Tibial artery (tissue), 4 donors: ENCODE data around the gene RAB25.

ENCODE experiments used
- DNase-seq, 2 donors: peaks; one replicate each; pipeline ENCODE4 v3.0.0-alpha.2; 2019
- H3K27ac ChIP-seq, 2 donors: fragments of 200-600 bp; sonication (generic) in 1 of 2; 1 replicate in 1 of 2; 2 replicates in 1 of 2; pipeline ENCODE4 v1.5.1; 2018 to 2019; ENCODE audit warnings: mild to moderate bottlenecking in 1 of 2
- H3K27me3 ChIP-seq, 2 donors: fragments of 200-600 bp; sonication (generic) in 1 of 2; one replicate each; pipeline versions ENCODE4 v1.5.1 to v1.6.0; 2016 to 2019
- H3K36me3 ChIP-seq, 3 donors: fragments of 200-600 bp; sonication (generic) in 2 of 3; one replicate each; pipeline ENCODE4 v1.5.1; 2016 to 2019; ENCODE audit warnings: mild to moderate bottlenecking in 2 of 3
- H3K4me1 ChIP-seq, 4 donors: fragments of 200-600 bp; sonication (generic) in 2 of 4; 1 replicate in 3 of 4; 2 replicates in 1 of 4; pipeline ENCODE4 v1.5.1; 2016 to 2019
- H3K4me3 ChIP-seq, 2 donors: fragments of 200-600 bp; sonication (generic) in 1 of 2; 1 replicate in 1 of 2; 2 replicates in 1 of 2; pipeline ENCODE4 v1.5.1; 2018 to 2019; ENCODE audit warnings: mild to moderate bottlenecking in 2 of 2
- H3K9me3 ChIP-seq, 3 donors: fragments of 200-600 bp; sonication (generic) in 1 of 3; one replicate each; pipeline ENCODE4 v1.5.1; 2016 to 2019
- CTCF ChIP-seq, 2 experiments: fragments of 200-600 bp in 1 of 2; fragments of 450-650 bp in 1 of 2; IDR thresholded peaks; one replicate each; pipeline ENCODE4 v1.5.1; 2017 to 2019; ENCODE audit warnings: antibody characterized with exemption in 2 of 2, mild to moderate bottlenecking in 1 of 2, moderate library complexity in 1 of 2
- intact Hi-C: fragments of 100-400 bp; cut with DNase I; formaldehyde crosslinking; loops from one replicate; pipeline ENCODE4 v1.15.0; 2023; ENCODE audit warnings: low total_unique reads

RAB25 gene

DNA sequence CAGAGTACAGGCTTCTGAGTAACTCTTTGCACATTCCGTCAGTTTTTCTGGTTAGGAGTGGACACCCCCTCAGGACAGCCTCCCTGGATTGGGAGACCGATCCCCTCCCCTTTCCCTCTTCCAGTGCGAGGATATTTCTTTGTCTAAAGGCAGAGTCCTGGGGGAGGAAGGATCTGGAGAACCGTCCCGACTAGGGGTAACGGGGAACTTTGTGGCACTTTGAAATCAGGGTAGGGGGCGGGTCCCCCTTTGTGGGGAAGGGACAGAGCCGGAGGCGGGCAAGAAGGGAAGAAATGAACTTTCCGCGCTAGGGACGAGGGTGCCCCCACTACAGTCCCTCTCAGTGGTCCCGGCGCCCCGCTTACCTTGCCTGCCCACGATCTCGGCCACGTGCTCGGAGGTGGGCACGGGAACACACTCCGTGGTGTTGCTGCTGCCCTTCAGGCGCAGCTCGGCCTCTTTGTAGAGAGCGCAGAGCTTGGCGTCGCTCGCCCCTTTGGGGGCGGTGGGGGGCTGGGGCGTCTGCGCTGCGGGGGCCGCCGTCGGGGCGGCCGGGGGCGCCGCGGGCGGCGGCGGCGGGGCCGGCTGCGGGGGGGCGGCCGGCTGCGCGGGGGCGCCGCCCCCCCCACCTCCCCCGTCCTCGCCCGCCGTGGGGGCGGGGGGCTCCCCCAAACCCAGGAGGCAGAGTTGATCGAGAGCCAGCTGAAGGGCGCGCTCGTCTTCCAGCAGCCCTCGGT, 20.4 kb downstream of the RAB25 start:
- peaks cover 0 to 23% of the 10 kb centered on the region in 2 donors for H3K27me3 ChIP-seq
- peaks cover 0 to 23% (median 14%) of the 10 kb centered on the region in 4 donors for H3K4me1 ChIP-seq
- H3K4me3 ChIP-seq = peak overlapping the region; percentile 74 to 79
- intact Hi-C loops = no loop called here
- H3K36me3 ChIP-seq = no peaks in the 10 kb centered on the region
- H3K9me3 ChIP-seq = no peaks in the 10 kb centered on the region
- H3K27ac ChIP-seq = no peak overlapping the region
- no peak for DNase-seq
- TF ChIP-seq CTCF (IDR thresholded peaks at IDR 0.05) = no peak

DNA sequence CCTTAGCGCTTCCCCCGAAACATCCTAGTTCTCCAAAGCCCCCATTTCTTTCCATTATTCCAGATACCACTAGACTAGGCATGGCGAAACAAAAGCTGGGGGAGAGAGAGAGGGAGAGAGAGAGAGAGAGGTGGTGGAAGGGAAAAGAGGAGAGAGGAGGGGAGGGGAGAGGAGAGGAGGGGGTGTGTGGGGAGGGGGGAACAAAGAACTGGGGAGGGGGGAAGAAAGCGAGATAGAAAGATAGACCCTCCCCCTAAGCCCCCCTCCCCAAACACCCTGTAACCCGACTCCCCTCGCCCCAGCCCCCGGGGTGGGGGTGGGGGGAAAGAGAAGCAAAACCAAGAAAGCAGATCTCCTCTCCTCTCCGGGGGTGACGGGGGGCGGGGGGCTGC, 21.0 kb downstream of the RAB25 start:
- intact Hi-C loops = no loop called here
- Histone ChIP-seq H3K4me3 (peak overlapping the region; percentile 74 to 79), H3K9me3 (no peaks in the 10 kb centered on the region), H3K4me1 (peaks cover 0 to 23% (median 14%) of the 10 kb centered on the region in 4 donors), H3K27me3 (peaks cover 0 to 18% of the 10 kb centered on the region in 2 donors), H3K36me3 (no peaks in the 10 kb centered on the region), H3K27ac (no peak overlapping the region)
- no peak for DNase-seq
- no peak for TF ChIP-seq CTCF (IDR thresholded peaks at IDR 0.05)

- Histone ChIP-seq H3K4me3 (peak within 1 kb of the TSS; percentile 74 to 79), H3K4me1 (peaks cover 0 to 23% (median 14%) of the 10 kb centered on the region in 4 donors), H3K36me3 (no peaks in the 10 kb centered on the region), H3K27me3 (peaks cover 0 to 12% of the 10 kb centered on the region in 2 donors), H3K9me3 (no peaks in the 10 kb centered on the region), H3K27ac (peak within 1 kb of the TSS; percentile 55 to 62)
- DNase-seq = peak; percentile 71 to 82
- no peak for TF ChIP-seq CTCF (IDR thresholded peaks at IDR 0.05)
- intact Hi-C loops = no loop called here
These were observed 21.5 kb downstream of the RAB25 start, which contains the start of gene MEX3A for GRCh38 chr1:156082309-156083091. Gene MEX3A, minus strand, starts transcription at chr1:156082465. Its CDS starts 467 bp downstream, at chr1:156081998.

DNA sequence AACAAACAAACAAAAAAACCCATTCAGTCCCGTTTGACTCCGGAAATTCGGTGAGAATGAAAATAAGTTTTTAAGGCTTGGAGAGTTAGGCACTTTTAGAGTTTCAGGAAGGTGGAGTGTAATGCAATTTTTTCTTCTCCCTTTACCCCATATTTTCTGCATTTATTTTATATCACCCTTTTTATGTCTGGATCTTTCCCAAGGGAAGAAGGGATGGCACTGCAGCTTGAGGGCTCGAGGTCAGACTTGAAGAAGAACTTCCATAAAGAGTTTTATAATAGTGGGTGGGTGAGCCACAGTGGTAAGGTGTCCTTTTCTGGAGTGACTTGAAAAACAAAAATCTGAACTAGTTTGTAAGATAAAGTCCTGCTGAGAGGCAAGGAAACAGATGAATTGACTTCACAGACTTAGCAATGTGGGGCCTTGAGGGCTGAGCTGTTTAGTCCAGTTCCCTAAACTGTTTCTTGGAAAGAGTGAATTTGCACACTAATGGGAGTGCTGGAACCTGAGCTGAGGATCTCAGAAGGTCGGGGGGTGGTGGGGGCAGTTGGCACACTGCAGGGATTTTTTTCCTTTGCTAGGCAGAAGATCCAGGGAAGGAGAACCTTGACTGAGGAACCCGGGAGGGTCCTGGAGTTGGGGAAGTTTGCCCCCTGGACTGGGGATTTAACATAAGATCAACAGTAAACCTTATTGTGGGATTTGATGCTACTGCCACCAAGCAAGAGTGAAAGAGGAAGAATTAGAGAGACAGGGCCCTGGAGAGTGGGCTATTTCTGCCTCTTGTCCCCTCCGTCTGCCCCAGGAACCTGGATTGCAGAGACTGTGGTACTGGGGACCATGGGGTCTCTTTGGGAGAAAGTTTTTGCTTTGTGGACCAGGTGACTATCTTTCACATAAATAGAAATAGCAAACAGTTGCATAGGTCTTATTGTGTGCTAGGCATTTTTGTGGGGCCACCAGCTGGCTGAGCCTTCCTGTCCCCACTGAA, 23.1 kb downstream of the RAB25 start:
- Histone ChIP-seq H3K27me3 (peaks cover 0 to 11% of the 10 kb centered on the region in 2 donors), H3K4me1 (peaks cover 0 to 23% (median 14%) of the 10 kb centered on the region in 4 donors), H3K4me3 (no peak overlapping the region), H3K27ac (no peak overlapping the region), H3K36me3 (no peaks in the 10 kb centered on the region), H3K9me3 (no peaks in the 10 kb centered on the region)
- intact Hi-C loops = no loop called here
- no peak for TF ChIP-seq CTCF (IDR thresholded peaks at IDR 0.05)
- no peak for DNase-seq

GRCh38 chr1:156086256-156086662, 25.3 kb downstream of the RAB25 start:
- no peak for DNase-seq
- intact Hi-C loops = no loop called here
- TF ChIP-seq CTCF (IDR thresholded peaks at IDR 0.05) = no peak
- no peaks in the 10 kb centered on the region for H3K36me3 ChIP-seq
- H3K4me1 ChIP-seq = peaks cover 0 to 27% (median 15%) of the 10 kb centered on the region in 4 donors
- no peaks in the 10 kb centered on the region for H3K9me3 ChIP-seq
- H3K4me3 ChIP-seq = no peak overlapping the region
- peaks cover 0 to 4% of the 10 kb centered on the region in 2 donors for H3K27me3 ChIP-seq
- H3K27ac ChIP-seq = no peak overlapping the region
